HG02759 (cell line): Measurements from ENCODE around the gene ANTKMT.
"Not testable (repeated sequence)": the region's sequence is repeated elsewhere in the genome, so short reads cannot be mapped to it uniquely, and the experiment has no call there.

Source experiments
- ATAC-seq: cut with Tn5 transposase; IDR thresholded peaks from one replicate; pipeline ENCODE4 v1.9.1; 2021; ENCODE audit warnings: mild to moderate bottlenecking, moderate library complexity; ENCODE audit not compliant: unreplicated experiment

The ANTKMT gene

GRCh38 chr16:740459-740763 lies 19.5 kb downstream of the ANTKMT start:
- no peak for ATAC-seq

GRCh38 chr16:740764-741505 lies 20.0 kb downstream of the ANTKMT start, which contains the start of gene CIAO3:
Gene CIAO3, minus strand, starts transcription at chr16:740997. Its CDS starts 12 bp downstream, at chr16:740985.
- peak; percentile 77 for ATAC-seq

- ATAC-seq = no peak
Observed at GRCh38 chr16:741986-742629, 21.2 kb downstream of the ANTKMT start.

- not testable (repeated sequence) for ATAC-seq
Observed at GRCh38 chr16:742894-743293, 21.9 kb downstream of the ANTKMT start.

- no peak for ATAC-seq
Observed at GRCh38 chr16:743794-744500, 23.0 kb downstream of the ANTKMT start.

- no peak for ATAC-seq
Observed at GRCh38 chr16:745739-746138, 24.8 kb downstream of the ANTKMT start.

GRCh38 chr16:746637-747036 lies 25.7 kb downstream of the ANTKMT start:
- ATAC-seq = no peak

GRCh38 chr16:747978-748746 lies 27.2 kb downstream of the ANTKMT start:
- ATAC-seq = no peak

- ATAC-seq = no peak
Observed at GRCh38 chr16:749010-749409, 28.1 kb downstream of the ANTKMT start.

- ATAC-seq = no peak
Observed at GRCh38 chr16:750485-750884, 29.5 kb downstream of the ANTKMT start.

GRCh38 chr16:751152-752006 lies 30.4 kb downstream of the ANTKMT start:
- ATAC-seq = no peak

GRCh38 chr16:752007-752312 lies 31.0 kb downstream of the ANTKMT start:
- no peak for ATAC-seq

GRCh38 chr16:754121-754607 lies 33.2 kb downstream of the ANTKMT start:
- not testable (repeated sequence) for ATAC-seq

- ATAC-seq = no peak
Observed at GRCh38 chr16:754656-755055, 33.7 kb downstream of the ANTKMT start.

- ATAC-seq = no peak
Observed at GRCh38 chr16:756428-756827, 35.5 kb downstream of the ANTKMT start.

GRCh38 chr16:759110-759910 lies 38.4 kb downstream of the ANTKMT start:
- ATAC-seq = no peak

- ATAC-seq = no peak
Observed at GRCh38 chr16:760065-760464, 39.1 kb downstream of the ANTKMT start.

GRCh38 chr16:760545-761343 lies 39.8 kb downstream of the ANTKMT start, which contains the start of gene MSLN:
Gene MSLN, plus strand, starts transcription at chr16:760734. Its CDS starts 1,947 bp downstream, at chr16:762681.
- ATAC-seq = no peak
